Measurements from ENCODE around the gene SPAG5. TPM values are rescaled to one million over a fixed set of nuclear protein-coding genes. Genes with fewer than 3 reads are reported as not detected.

Gene SPAG5
- total RNA-seq, 4 donors from 2014 or later, result 10.0 to 28.3 (median 16.2) TPM

- no peak for DNase-seq
- 94 to 100% methylated on average over 2 of the region's 2 CpGs for WGBS, 2 donors
- H3K4me3 ChIP-seq, result no peak overlapping the region
Observed at GRCh38 chr17:28582513-28582912, 16.3 kb downstream of the SPAG5 start.

GRCh38 chr17:28580959-28581358 lies 17.9 kb downstream of the SPAG5 start:
- H3K4me3 ChIP-seq, result no peak overlapping the region
- H3K27ac ChIP-seq, result no peak overlapping the region
- no peak for TF ChIP-seq CTCF (IDR thresholded peaks at IDR 0.05)
- no peak for TF ChIP-seq POLR2A (IDR thresholded peaks at IDR 0.05)
- H3K27me3 ChIP-seq, result no peaks in the 10 kb centered on the region
- H3K9me3 ChIP-seq, result no peaks in the 10 kb centered on the region
- H3K36me3 ChIP-seq, result peaks cover 8 to 63% (median 10%) of the 10 kb centered on the region in 3 donors
- 94 to 100% methylated on average over 3 of the region's 3 CpGs for WGBS, 2 donors
- peaks cover 6 to 12% (median 6%) of the 10 kb centered on the region in 3 donors for H3K4me1 ChIP-seq
- intact Hi-C loops (cut with DNase I), result no loop called here
- DNase-seq, result no peak

More at GRCh38 chr17:28582513-28582912, 16.3 kb downstream of the SPAG5 start:
- Histone ChIP-seq H3K9me3 (no peaks in the 10 kb centered on the region), H3K27ac (no peak overlapping the region), H3K36me3 (peaks cover 8 to 73% (median 10%) of the 10 kb centered on the region in 3 donors), H3K27me3 (no peaks in the 10 kb centered on the region), H3K4me1 (no peaks in the 10 kb centered on the region)
- TF ChIP-seq POLR2A (IDR thresholded peaks at IDR 0.05), result no peak
- TF ChIP-seq CTCF (IDR thresholded peaks at IDR 0.05), result no peak
- intact Hi-C loops (cut with DNase I), result no loop called here

GRCh38 chr17:28579526-28579925 lies 19.3 kb downstream of the SPAG5 start:
- no peak for TF ChIP-seq POLR2A (IDR thresholded peaks at IDR 0.05)
- TF ChIP-seq CTCF (IDR thresholded peaks at IDR 0.05), result no peak
- no peak overlapping the region for H3K4me3 ChIP-seq
- peaks cover 7 to 51% (median 8%) of the 10 kb centered on the region in 3 donors for H3K36me3 ChIP-seq
- H3K27me3 ChIP-seq, result no peaks in the 10 kb centered on the region
- no peak overlapping the region for H3K27ac ChIP-seq
- H3K4me1 ChIP-seq, result peaks cover 6 to 20% (median 6%) of the 10 kb centered on the region in 3 donors
- intact Hi-C loops (cut with DNase I), result no loop called here
- no peaks in the 10 kb centered on the region for H3K9me3 ChIP-seq
- 74 to 97% methylated on average over 4 of the region's 4 CpGs for WGBS, 2 donors
- DNase-seq, result no peak

GRCh38 chr17:28578246-28579195 lies 20.3 kb downstream of the SPAG5 start:
- intact Hi-C loops (cut with DNase I), result no loop called here
- WGBS, 2 donors, result 89 to 91% methylated on average over 4 of the region's 8 CpGs
- H3K36me3 ChIP-seq, result peaks cover 0 to 50% (median 0%) of the 10 kb centered on the region in 3 donors
- TF ChIP-seq CTCF (IDR thresholded peaks at IDR 0.05), result no peak
- no peak for TF ChIP-seq POLR2A (IDR thresholded peaks at IDR 0.05)
- no peak overlapping the region for H3K27ac ChIP-seq
- peaks cover 6 to 20% (median 6%) of the 10 kb centered on the region in 3 donors for H3K4me1 ChIP-seq
- H3K4me3 ChIP-seq, result no peak overlapping the region
- no peaks in the 10 kb centered on the region for H3K27me3 ChIP-seq
- DNase-seq, result no peak
- no peaks in the 10 kb centered on the region for H3K9me3 ChIP-seq

- Histone ChIP-seq H3K9me3 (no peaks in the 10 kb centered on the region), H3K27ac (peak overlapping the region in 2 of 4 donors; percentile 69 to 71), H3K4me3 (peak overlapping the region in 1 of 4 donors; percentile 31), H3K27me3 (no peaks in the 10 kb centered on the region), H3K4me1 (peaks cover 6 to 24% (median 8%) of the 10 kb centered on the region in 3 donors), H3K36me3 (peaks cover 0 to 39% (median 0%) of the 10 kb centered on the region in 3 donors)
- intact Hi-C loops (cut with DNase I), result no loop called here
- 81 to 97% methylated on average over 3 of the region's 3 CpGs for WGBS, 2 donors
- no peak for DNase-seq
- no peak for TF ChIP-seq CTCF (IDR thresholded peaks at IDR 0.05)
- no peak for TF ChIP-seq POLR2A (IDR thresholded peaks at IDR 0.05)
Observed at GRCh38 chr17:28577466-28577824, 21.4 kb downstream of the SPAG5 start.

Measured in esophagus squamous epithelium (tissue), 5 donors.